ENCODE measurements around the gene COL6A3.
"Not testable (repeated sequence)": the region's sequence is repeated elsewhere in the genome, so short reads cannot be mapped to it uniquely, and the experiment has no call there.

The COL6A3 gene

GRCh38 chr2:237309011-237309410, 105.0 kb downstream of the COL6A3 start:
- no peak overlapping the region for H3K4me3 ChIP-seq (ENCODE audit: low read length)
- DNase-seq (ENCODE audit: low read depth), result no peak
- no peak for TF ChIP-seq CTCF (IDR thresholded peaks at IDR 0.05; ENCODE audit: insufficient read depth, low read depth, low read length, missing control alignments)

DNA sequence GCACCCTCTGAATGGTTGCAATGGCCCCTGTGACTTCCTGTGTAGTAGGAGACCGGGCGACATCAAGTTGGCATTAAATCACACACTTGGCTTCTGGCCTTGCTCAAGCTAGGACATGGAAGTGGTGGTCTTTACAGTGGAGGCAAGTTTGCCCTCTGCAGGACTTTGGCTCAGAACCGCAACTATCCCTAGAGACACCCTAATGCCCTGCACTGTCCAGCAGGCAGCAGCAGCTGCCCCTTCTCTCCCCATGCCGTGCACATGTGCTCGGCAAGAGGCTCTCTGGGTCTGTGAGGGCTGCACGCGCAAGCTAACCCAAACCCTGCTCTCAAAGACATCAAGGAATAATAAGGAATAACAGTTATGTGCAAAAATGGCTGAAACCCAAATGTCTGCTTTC, 106.5 kb downstream of the COL6A3 start:
- DNase-seq (ENCODE audit: low read depth), result no peak
- TF ChIP-seq CTCF (IDR thresholded peaks at IDR 0.05; ENCODE audit: insufficient read depth, low read depth, low read length, missing control alignments), result no peak
- H3K4me3 ChIP-seq (ENCODE audit: low read length), result no peak overlapping the region

- no peak for DNase-seq (ENCODE audit: low read depth)
- H3K4me3 ChIP-seq (ENCODE audit: low read length), result no peak overlapping the region
- TF ChIP-seq CTCF (IDR thresholded peaks at IDR 0.05; ENCODE audit: insufficient read depth, low read depth, low read length, missing control alignments), result no peak
These were observed 107.2 kb downstream of the COL6A3 start for GRCh38 chr2:237306787-237307170.

DNA sequence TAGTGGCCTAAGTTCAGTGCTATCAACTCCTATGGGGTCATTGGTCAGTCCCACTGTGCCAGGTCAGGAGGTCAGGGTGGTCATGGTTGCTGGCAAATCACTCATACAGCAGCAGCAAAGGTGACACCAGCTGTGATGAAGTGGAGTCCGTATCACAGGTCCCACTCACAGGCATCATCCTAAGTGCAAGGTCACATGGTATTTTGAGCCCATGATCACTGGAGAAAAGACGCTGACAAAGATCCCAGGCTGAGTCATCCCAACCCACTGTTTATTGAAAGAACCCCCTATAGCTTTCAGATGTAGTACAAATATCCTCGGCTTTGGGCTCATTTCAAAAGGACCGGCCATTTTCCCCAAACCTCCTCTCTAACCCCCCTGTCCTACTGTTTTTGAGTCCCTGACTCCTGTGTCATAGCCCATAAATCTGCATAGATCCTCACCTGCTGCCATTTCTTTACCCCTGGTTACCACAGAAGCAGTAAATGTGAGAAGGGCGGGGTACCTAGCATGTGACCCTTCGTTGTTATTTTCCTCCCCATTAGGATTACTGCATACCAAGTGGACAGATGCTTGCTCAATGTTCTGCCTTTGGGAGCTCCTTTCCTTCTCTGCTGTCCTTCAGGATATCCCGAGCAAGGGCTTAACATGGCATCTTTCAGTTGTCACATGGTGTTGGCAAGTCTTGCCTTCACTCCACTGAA, 107.7 kb downstream of the COL6A3 start:
- DNase-seq (ENCODE audit: low read depth), result no peak
- TF ChIP-seq CTCF (IDR thresholded peaks at IDR 0.05; ENCODE audit: insufficient read depth, low read depth, low read length, missing control alignments), result no peak
- H3K4me3 ChIP-seq (ENCODE audit: low read length), result no peak overlapping the region

- TF ChIP-seq CTCF (IDR thresholded peaks at IDR 0.05; ENCODE audit: insufficient read depth, low read depth, low read length, missing control alignments), result no peak
- H3K4me3 ChIP-seq (ENCODE audit: low read length), result no peak overlapping the region
- peak; percentile 18 for DNase-seq (ENCODE audit: low read depth)
These were observed 108.4 kb downstream of the COL6A3 start for GRCh38 chr2:237305579-237305978.

DNA sequence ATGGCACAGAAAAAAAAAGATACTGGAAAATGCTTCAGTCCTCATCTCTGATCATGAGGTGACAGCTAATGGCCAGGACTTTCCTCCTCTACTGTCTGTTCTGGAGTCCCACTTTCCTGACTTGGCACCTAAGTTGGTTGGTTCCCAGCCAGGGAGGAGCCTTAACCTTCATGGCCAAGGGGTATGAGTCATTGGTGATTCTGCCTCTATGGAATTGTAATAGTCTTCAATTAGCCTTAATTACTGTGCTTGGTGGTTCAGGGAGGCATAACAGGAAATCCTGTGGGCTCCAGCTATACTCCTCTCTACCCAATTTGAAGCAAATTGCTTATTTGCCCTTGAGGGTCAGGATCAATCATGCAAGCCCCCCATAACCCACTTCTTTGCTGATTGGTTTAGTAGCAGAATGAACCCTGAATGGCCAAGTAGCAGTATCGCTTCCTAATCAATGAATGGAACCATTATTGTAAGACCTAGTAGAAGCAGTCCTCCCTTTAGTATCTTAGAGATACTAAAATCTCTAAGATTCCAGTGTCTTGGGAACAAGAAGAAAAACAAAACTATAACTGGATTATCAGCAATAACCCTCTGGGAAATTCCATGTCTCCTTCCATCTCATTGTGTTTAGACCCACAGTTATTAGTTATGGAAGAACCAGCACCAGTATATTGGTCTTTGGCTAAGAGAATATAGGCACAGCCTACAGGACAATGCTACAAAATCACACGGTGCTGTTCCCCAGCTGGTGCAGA, 109.0 kb downstream of the COL6A3 start:
- DNase-seq (ENCODE audit: low read depth), result peak; percentile 90

DNA sequence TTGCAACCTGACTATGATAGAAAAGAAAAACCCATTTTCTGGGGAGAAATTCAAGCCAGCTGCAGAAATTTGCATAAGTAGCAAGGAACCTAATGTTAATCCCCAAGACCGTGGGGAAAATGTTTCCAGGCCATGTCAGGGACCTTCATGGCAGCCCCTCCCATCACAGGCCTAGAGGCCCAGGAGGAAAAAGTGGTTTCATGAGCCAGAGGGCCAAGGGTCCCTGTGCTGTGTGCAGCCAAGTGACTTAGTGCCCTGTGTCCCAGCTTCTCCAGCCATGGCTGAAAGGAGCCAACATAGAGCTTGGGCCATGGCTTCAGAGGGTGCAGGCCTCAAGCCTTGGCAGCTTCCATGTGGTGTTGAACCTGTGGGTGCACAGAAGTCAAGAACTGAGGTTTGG, 110.7 kb downstream of the COL6A3 start:
- not testable (repeated sequence) for H3K4me3 ChIP-seq (ENCODE audit: low read length); DNase-seq (ENCODE audit: low read depth)

More for the DNA sequence above, 109.0 kb downstream of the COL6A3 start:
- no peak overlapping the region for H3K4me3 ChIP-seq (ENCODE audit: low read length)
- TF ChIP-seq CTCF (IDR thresholded peaks at IDR 0.05; ENCODE audit: insufficient read depth, low read depth, low read length, missing control alignments), result no peak
